NCI-H146 treated with DMSO at 0.1 percent for 48 hours (cell line): ENCODE measurements around the gene UBE2D2.
"Not testable (repeated sequence)": the region's sequence is repeated elsewhere in the genome, so short reads cannot be mapped to it uniquely, and the experiment has no call there.

Experiments
- DNase-seq: peaks from one replicate; lab custom pipeline; 2025; ENCODE audit not compliant: unreplicated experiment; lab: John Stamatoyannopoulos, UW

Gene UBE2D2

DNA sequence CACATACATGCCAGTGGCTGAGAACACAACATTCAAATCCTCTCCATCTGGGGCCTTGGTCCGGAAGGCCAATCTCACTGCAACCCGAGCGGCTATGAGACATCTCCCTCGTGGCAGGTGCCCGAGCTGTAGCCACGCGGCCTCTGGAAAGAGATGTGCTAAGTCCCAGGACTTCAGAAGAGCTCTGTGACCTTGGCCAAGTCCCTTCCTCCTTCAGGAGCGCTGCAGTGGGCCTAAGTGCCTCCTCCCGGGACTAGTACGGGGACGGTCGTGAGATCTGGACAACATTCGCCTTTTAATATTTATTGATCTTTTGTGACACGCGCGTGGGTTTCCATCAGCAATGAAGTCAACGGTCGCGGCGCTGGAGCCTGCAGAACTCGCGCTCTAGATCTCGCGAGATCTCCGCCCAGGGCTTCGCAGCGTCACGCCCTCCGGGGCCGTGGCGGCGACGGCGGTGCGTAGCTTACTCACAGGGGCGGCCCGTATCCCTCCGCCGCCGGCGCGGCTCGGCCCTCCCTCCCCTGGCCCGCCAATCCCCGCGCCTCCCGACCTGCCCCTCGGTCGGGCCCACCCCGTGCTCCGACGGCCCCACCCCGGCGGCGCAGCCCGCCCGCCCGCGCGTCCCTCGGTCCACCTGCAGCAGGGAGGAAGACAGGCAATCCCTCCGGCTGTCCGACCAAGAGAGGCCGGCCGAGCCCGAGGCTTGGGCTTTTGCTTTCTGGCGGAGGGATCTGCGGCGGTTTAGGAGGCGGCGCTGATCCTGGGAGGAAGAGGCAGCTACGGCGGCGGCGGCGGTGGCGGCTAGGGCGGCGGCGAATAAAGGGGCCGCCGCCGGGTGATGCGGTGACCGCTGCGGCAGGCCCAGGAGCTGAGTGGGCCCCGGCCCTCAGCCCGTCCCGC lies at the start of gene UBE2D2:
Gene UBE2D2 (plus strand): TSS at position 588 of the 903 bp plus-strand sequence. CDS start 453 bp downstream, outside the sequence.
- DNase-seq, result peak; percentile 74

GRCh38 chr5:139512786-139513390 lies 48.3 kb upstream of the UBE2D2 start:
- DNase-seq, result no peak

- peak; percentile 15 for DNase-seq
These were observed 47.7 kb upstream of the UBE2D2 start for GRCh38 chr5:139513434-139513833.

GRCh38 chr5:139513852-139514485 lies 47.2 kb upstream of the UBE2D2 start:
- no peak for DNase-seq

DNA sequence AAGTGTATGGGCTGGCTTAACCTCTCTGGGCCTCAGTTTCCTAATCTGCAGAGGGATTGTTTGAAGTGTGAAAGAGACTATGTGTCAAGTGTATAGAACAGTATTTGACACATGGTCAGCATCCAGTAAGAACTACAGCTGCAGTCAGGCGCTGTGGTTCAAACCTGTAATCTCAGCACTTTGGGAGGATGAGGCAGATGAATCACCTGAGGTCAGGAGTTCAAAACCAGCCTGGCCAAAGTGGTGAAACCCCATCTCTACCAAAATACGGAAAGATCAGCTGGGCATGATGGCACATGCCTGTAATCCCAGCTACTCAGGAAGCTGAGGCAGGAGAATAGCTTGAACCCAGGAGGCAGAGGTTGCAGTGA lies 46.7 kb upstream of the UBE2D2 start:
- no peak for DNase-seq

DNA sequence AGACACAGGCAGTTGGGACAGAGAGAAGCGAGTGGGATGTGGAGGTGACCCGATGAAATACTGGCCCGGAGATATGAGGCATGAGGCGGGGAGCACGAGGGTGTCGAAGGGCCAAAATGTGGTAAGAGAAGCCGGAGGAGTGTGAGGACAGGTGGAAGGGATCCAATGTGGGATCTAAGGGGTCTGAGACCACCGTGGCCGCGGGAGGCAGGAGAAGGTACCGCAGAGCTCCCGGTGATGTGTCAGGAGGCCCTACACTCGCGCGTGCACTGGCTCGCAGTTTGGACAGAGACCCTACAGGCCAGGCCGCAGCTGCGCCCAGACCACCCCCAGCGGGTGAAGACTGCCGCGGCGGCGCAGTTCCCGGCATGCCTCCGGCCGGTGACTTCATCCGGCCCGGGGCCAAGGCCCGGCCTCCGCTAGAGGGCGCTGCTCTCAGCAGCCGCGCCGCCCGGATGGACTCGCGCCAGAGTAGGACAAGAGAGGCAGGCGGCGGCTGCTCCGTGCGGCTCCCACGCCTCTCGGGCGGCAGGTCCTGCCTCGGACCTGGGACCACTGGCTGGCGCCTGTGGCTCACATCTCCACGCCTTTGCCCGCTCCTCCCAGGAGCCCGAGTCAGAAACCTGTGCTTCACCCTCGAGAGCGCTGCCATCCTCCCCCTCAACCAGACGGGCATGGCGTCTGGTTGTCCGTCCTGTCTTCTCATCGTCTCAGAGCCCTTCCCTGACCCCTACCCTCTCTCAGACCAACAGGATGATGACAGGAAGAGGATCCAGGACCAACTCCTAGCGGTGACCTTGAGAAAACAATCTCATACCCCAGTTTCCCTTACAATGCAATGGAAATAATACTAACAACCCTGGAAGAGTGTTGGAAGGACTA lies 43.2 kb upstream of the UBE2D2 start:
- peak; percentile 61 for DNase-seq

DNA sequence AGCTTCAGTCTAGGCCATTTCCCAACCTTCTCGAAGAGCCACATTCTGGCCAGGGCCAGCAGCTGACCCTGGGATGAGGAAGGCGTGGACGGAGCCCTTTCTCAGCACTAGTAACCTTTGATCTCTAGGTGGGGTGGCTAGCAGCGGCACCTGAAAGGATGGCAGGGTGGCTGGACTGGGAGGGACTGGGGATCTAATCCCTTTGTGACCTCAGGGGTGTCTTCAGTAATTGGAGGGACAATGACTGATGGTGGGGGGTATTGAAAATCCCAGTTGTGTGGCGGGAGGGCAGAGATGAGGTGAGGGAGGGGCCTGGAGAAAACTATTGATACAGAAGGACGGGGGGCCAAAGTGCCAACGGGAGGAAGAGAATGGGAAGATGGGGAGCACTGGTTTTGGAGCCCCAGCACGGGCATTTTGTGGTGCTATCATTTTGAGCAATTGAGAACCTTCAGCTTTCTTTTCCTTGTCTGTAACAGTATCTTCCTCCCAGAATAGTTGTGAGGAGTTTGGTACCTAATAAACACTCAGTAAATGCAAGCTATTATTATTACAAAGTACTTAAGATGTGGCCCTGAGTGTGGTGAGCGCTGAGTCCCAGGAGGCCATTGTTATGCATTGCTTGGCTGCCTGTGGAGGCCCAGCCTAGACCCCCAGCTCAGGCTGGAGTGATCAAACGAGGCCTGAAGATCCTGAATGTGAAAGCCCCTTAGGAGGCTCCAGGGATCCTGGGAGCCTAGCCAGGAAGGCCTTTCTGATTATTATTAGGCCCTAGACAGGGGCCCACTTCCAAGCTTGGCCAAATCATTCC lies 37.3 kb upstream of the UBE2D2 start:
- no peak for DNase-seq

DNA sequence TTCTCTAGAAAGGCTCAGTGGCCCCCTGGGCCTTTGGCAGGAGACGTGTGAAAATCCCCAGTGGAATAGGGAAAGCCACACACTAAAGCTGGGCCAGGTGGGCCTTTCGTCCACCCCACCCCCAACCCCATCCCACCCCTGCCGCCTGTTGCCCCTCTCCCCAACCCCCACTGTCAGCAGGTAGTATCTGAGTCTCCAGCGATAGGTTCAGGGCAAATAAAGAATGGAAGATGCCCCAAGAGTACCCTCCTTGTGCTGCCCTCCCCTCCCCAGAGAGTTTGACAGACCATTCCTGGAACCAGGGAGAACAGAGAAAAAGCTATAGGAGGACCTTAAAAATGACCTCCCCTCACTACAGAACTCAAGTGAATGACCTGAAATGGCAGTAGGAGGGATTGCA lies 36.7 kb upstream of the UBE2D2 start:
- DNase-seq, result no peak

DNA sequence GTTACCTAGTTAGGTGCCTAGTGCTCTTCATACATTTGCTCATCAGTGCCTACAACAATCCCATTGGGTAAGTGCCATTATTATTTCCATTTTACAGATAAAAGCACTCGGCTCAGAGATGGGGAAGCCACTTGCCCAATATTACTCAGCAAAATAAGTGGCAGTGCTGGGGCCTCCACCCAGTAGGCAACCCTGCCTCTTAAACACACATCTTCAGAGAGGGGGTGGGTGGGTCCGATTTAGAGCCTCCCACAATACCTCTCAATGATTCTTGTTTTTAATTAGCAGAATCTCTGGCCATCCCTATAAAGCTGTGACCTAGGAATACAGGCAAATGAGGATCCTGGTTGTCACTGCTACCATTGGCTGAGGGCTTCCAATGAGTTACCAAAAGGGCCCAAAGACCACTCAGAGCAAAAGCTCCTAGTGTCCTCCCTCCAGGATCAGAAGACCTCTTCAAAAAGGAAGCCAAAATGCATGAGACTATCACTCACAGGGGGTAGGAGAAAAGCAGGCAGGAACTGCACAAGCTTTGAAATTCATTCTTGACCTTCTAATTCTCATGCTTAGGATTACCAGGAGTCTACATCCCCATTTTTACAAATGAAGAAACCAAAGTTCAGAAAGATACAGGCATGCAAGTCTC lies 36.1 kb upstream of the UBE2D2 start:
- DNase-seq, result no peak

DNA sequence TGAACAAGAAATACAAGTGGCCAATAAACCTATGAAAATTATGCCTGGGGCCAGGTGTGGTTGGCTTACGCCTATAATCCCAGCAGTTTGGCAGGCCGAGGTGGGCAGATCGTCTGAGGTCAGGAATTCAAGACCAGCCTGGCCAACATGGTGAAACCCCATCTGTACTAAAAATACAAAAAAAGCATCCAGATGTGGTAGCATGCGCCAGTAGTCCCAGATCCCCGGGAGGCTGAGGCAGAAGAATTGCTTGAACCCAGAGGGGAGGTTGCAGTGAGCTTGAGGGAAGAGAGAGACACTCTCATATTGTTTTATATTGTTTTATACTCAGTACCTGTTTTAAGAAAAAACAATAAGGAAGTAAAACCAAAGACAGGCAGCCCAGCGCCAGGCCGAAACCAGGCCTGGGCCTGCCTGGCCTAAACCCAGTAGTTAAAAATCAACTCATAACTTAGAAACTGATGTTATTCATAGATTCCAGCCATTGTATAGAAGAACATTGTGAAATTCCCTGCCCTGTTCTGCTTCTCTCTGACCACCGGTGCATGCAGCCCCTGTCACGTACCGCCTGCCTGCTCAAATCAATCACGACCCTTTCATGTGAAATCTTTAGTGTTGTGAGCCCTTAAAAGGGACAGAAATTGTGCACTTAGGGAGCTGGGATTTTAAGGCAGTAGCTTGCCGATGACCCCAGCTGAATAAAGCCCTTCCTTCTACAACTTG lies 35.4 kb upstream of the UBE2D2 start:
- DNase-seq, result not testable (repeated sequence)

GRCh38 chr5:139526309-139527089 lies 34.6 kb upstream of the UBE2D2 start:
- DNase-seq, result not testable (repeated sequence)

- not testable (repeated sequence) for DNase-seq
These were observed 34.1 kb upstream of the UBE2D2 start for GRCh38 chr5:139527090-139527470.

DNA sequence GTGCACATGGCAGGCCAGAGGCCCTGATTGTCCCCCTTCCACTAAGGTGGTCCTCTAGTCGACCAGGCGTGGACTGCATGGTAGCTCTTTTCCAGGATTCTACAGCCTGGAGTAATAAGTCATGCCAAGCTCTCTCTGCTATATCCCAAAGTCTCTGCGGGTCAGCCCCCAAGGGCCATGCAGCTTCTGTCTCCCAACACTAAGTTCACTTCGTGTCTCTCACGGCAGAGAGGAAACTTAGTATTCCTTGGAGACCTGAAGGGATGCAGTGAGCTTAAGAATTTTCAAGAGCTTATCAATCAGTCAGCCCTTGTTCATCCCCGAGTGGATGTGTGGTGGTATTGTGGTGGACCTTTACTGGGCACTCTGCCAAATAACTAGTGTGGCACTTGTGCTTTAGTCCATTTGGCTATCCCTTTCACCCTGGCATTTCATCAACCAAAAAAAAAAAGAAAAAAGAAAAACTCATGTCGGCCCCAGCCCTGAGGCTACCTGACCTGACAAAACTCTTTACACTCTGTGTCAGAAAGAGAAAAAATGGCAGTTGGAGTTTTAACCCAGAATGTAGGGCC lies 33.2 kb upstream of the UBE2D2 start:
- DNase-seq, result not testable (repeated sequence)

DNA sequence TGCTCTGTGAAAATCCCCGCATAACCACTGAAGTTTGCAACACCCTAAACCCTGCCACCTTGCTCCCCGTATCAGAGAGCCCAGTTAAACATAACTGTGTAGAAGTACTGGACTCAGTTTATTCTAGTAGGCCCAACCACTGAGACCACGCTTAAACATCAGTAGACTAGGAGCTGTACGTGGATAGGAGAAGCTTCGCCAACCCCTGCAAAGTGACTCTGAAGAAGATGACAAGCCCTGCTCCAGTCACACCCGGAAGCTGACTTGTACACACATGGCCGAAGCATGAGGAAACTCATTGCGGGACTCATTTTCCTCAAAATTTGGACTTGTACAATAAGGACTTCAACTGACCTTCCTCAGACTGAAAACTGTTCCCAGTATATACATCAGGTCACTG lies 32.4 kb upstream of the UBE2D2 start:
- DNase-seq, result not testable (repeated sequence)

- not testable (repeated sequence) for DNase-seq
These were observed 31.1 kb upstream of the UBE2D2 start for GRCh38 chr5:139530079-139530478.

DNA sequence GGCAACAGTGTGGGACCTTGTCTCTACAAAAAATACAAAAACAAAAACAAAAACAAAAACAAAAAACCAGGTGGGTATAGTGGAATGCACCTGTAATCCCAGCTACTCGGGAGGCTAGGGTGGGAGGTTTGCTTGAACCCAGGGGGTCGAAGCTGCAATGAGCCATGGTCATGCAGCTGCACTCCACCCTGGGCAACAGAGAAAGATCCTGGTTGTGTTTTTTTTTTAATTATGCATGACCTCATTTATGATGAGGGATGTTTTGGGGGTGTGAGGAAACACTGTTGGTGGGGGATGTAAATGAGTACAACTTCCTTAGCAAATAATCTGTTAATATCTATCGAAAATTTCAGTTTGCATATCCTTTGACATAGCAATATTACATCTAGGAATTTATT lies 29.4 kb upstream of the UBE2D2 start:
- DNase-seq, result no peak

DNA sequence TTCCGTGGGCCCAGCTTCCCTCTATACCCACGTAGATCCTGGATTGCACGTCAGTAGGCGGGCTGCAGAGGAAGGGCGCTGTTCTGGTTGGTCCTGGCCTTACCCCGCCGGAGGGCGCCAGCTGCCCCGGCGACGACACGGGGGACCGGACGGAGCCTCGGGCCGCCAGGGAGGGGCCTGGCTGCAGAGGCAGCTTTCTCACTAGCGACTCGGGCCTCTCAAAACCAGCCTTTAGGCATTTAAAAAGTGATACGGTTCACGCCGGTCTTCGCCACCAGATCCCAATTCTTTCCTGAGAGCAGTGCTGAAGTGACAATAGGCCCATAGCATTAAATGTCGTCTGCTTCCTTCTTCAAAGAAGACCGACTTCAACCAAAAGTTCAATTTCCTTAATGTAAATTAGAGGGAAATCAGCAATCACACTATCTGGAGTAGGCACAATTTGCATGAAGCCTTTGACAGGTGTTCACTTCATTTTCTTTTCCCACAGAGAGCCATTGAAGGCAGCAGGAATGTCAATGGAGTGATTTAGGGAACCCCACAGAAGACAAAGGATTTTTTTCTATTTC lies 17.6 kb upstream of the UBE2D2 start:
- DNase-seq, result no peak
